Activated naive CD8-positive, alpha-beta T cell treated with anti-CD3 and anti-CD28 coated beads, Interleukin-2, amount 10 ng/mL, durations not matched to agents 7 days and 5 days (primary cell): ENCODE results near the gene KANSL2. TPM values are rescaled to one million over a fixed set of nuclear protein-coding genes. Genes with fewer than 3 reads are reported as not detected.
"Not testable (repeated sequence)": the region's sequence is repeated elsewhere in the genome, so short reads cannot be mapped to it uniquely, and the experiment has no call there.

Experiments
- ATAC-seq: fragments of 150-1000 bp; cut with Tn5 transposase; one replicate; pipeline ENCODE4 v1.10.0; 2021; ENCODE audit warnings: low read depth, moderate library complexity
- POLR2A ChIA-PET: fragments of 350-600 bp; sonication (Branson Sonifier 250); formaldehyde crosslinking; loops from one replicate; lab custom pipeline; 2021; ENCODE audit warnings: antibody characterized with exemption; lab: Charles Lee
- DNase-seq: peaks from one replicate; pipeline ENCODE4 v3.0.0; 2021
- H3K27ac Mint-ChIP-seq: one replicate; pipeline ENCODE4 v1.8.0; 2022; ENCODE audit warnings: mild to moderate bottlenecking, mixed read lengths
- H3K27me3 Mint-ChIP-seq: one replicate; pipeline ENCODE4 v1.8.0; 2022; ENCODE audit warnings: mild to moderate bottlenecking, moderate library complexity, mixed read lengths
- H3K36me3 Mint-ChIP-seq: one replicate; pipeline ENCODE4 v1.8.0; 2021; ENCODE audit warnings: mild to moderate bottlenecking, mixed read lengths
- H3K4me1 Mint-ChIP-seq: one replicate; pipeline ENCODE4 v1.8.0; 2021; ENCODE audit warnings: mixed read lengths
- H3K4me3 Mint-ChIP-seq: one replicate; pipeline ENCODE4 v1.8.0; 2022; ENCODE audit warnings: mild to moderate bottlenecking, moderate library complexity, mixed read lengths
- H3K9me3 Mint-ChIP-seq: one replicate; pipeline ENCODE4 v1.8.0; 2021; ENCODE audit warnings: mixed read lengths
- total RNA-seq, 2 experiments: library from RNA; stranded (reverse); gene quantifications; one replicate each; pipeline ENCODE4 v1.2.3, GENCODE V29; 2021

Gene KANSL2
- total RNA-seq, 2 experiments from 2014 or later, result 62.1 to 65.7 TPM

- Mint-ChIP-seq H3K9me3 (no peaks in the 10 kb centered on the region), H3K27ac (no peak overlapping the region), H3K4me1 (peaks cover 6% of the 10 kb centered on the region), H3K27me3 (no peaks in the 10 kb centered on the region), H3K4me3 (no peak overlapping the region), H3K36me3 (peaks cover 33% of the 10 kb centered on the region)
- POLR2A ChIA-PET, result interaction anchor here (1.7 kb wide), 1 partner anchor 12 kb away, joined by 6 read pairs; the partner anchor contains the start of gene KANSL2
- DNase-seq, result no peak
- ATAC-seq, result no peak
Measured at GRCh38 chr12:48693572-48693971, 11.5 kb upstream of the KANSL2 start.

- POLR2A ChIA-PET, result interaction anchor here (0.5 to 1.0 kb wide), 2 partner anchors 21 to 541 kb away, joined by 3 read pairs; no protein-coding TSS in a partner anchor
- no peaks in the 10 kb centered on the region for H3K9me3 Mint-ChIP-seq
- no peak for DNase-seq
- no peaks in the 10 kb centered on the region for H3K27me3 Mint-ChIP-seq
- peaks cover 39% of the 10 kb centered on the region for H3K36me3 Mint-ChIP-seq
- ATAC-seq, result no peak
- H3K4me1 Mint-ChIP-seq, result peaks cover 6% of the 10 kb centered on the region
- no peak overlapping the region for H3K4me3 Mint-ChIP-seq
- H3K27ac Mint-ChIP-seq, result no peak overlapping the region
Measured at GRCh38 chr12:48691826-48692487, 9.9 kb upstream of the KANSL2 start.

GRCh38 chr12:48690990-48691389, 9.0 kb upstream of the KANSL2 start:
- Mint-ChIP-seq H3K9me3 (no peaks in the 10 kb centered on the region), H3K27ac (no peak overlapping the region)

GRCh38 chr12:48690436-48690835, 8.4 kb upstream of the KANSL2 start:
- Mint-ChIP-seq H3K36me3 (peaks cover 34% of the 10 kb centered on the region), H3K4me1 (peaks cover 8% of the 10 kb centered on the region)

More at GRCh38 chr12:48690990-48691389, 9.0 kb upstream of the KANSL2 start:
- no peak for ATAC-seq
- peaks cover 39% of the 10 kb centered on the region for H3K36me3 Mint-ChIP-seq
- no peak for DNase-seq
- H3K4me1 Mint-ChIP-seq, result peaks cover 7% of the 10 kb centered on the region
- H3K27me3 Mint-ChIP-seq, result no peaks in the 10 kb centered on the region
- no peak overlapping the region for H3K4me3 Mint-ChIP-seq
- POLR2A ChIA-PET, result no interaction called here

GRCh38 chr12:48688836-48689235, 6.8 kb upstream of the KANSL2 start:
- no peak overlapping the region for H3K27ac Mint-ChIP-seq
- peaks cover 8% of the 10 kb centered on the region for H3K4me1 Mint-ChIP-seq
- no peaks in the 10 kb centered on the region for H3K9me3 Mint-ChIP-seq
- POLR2A ChIA-PET, result no interaction called here
- ATAC-seq (no peak), DNase-seq (no peak)
- H3K27me3 Mint-ChIP-seq, result no peaks in the 10 kb centered on the region
- H3K4me3 Mint-ChIP-seq, result no peak overlapping the region
- H3K36me3 Mint-ChIP-seq, result peaks cover 27% of the 10 kb centered on the region

More at GRCh38 chr12:48690436-48690835, 8.4 kb upstream of the KANSL2 start:
- H3K9me3 Mint-ChIP-seq, result no peaks in the 10 kb centered on the region
- H3K27me3 Mint-ChIP-seq, result no peaks in the 10 kb centered on the region
- H3K4me3 Mint-ChIP-seq, result no peak overlapping the region
- POLR2A ChIA-PET, result no interaction called here
- ATAC-seq (no peak), DNase-seq (no peak)
- H3K27ac Mint-ChIP-seq, result no peak overlapping the region

GRCh38 chr12:48687592-48687991, 5.6 kb upstream of the KANSL2 start:
- POLR2A ChIA-PET, result no interaction called here

GRCh38 chr12:48686615-48687334, 4.7 kb upstream of the KANSL2 start:
- Mint-ChIP-seq H3K4me3 (no peak overlapping the region), H3K27ac (no peak overlapping the region), H3K9me3 (no peaks in the 10 kb centered on the region), H3K36me3 (peaks cover 18% of the 10 kb centered on the region), H3K27me3 (no peaks in the 10 kb centered on the region), H3K4me1 (peaks cover 10% of the 10 kb centered on the region)
- DNase-seq (no peak), ATAC-seq (no peak)
- POLR2A ChIA-PET, result no interaction called here

More at GRCh38 chr12:48687592-48687991, 5.6 kb upstream of the KANSL2 start:
- ATAC-seq, result no peak
- Mint-ChIP-seq H3K4me3 (no peak overlapping the region), H3K36me3 (peaks cover 19% of the 10 kb centered on the region), H3K9me3 (no peaks in the 10 kb centered on the region), H3K4me1 (peaks cover 12% of the 10 kb centered on the region), H3K27me3 (no peaks in the 10 kb centered on the region), H3K27ac (no peak overlapping the region)
- DNase-seq, result no peak

GRCh38 chr12:48686037-48686595, 4.1 kb upstream of the KANSL2 start:
- Mint-ChIP-seq H3K27ac (no peak overlapping the region), H3K36me3 (peaks cover 18% of the 10 kb centered on the region), H3K4me3 (no peak overlapping the region), H3K27me3 (no peaks in the 10 kb centered on the region), H3K4me1 (peaks cover 10% of the 10 kb centered on the region), H3K9me3 (no peaks in the 10 kb centered on the region)
- DNase-seq, result no peak
- ATAC-seq, result no peak
- POLR2A ChIA-PET, result no interaction called here

GRCh38 chr12:48683534-48683933, 1.5 kb upstream of the KANSL2 start:
- H3K27me3 Mint-ChIP-seq, result no peaks in the 10 kb centered on the region
- H3K27ac Mint-ChIP-seq, result no peak overlapping the region
- peaks cover 28% of the 10 kb centered on the region for H3K4me1 Mint-ChIP-seq
- peak overlapping the region; percentile 6 for H3K4me3 Mint-ChIP-seq
- ATAC-seq (no peak), DNase-seq (no peak)
- H3K36me3 Mint-ChIP-seq, result peaks cover 29% of the 10 kb centered on the region
- H3K9me3 Mint-ChIP-seq, result no peaks in the 10 kb centered on the region
- POLR2A ChIA-PET, result interaction anchor here (2.5 kb wide), 1 partner anchor 132 kb away, joined by 10 read pairs; no protein-coding TSS in a partner anchor

- DNase-seq (no peak), ATAC-seq (no peak)
- H3K9me3 Mint-ChIP-seq, result no peaks in the 10 kb centered on the region
- peaks cover 32% of the 10 kb centered on the region for H3K4me1 Mint-ChIP-seq
- no peaks in the 10 kb centered on the region for H3K27me3 Mint-ChIP-seq
- H3K27ac Mint-ChIP-seq, result no peak overlapping the region
- peaks cover 29% of the 10 kb centered on the region for H3K36me3 Mint-ChIP-seq
- peak overlapping the region; percentile 48 for H3K4me3 Mint-ChIP-seq
- POLR2A ChIA-PET, result interaction anchor here (0.6 to 2.5 kb wide), 11 partner anchors 9 to 778 kb away, joined by 3 to 13 read pairs (median 6); partner anchors contain the start of genes DDX23 and VDR
Measured at GRCh38 chr12:48682927-48683326, 889 bp upstream of the KANSL2 start.

- ATAC-seq, H3K9me3 Mint-ChIP-seq, H3K27me3 Mint-ChIP-seq, DNase-seq: not testable (repeated sequence)
- POLR2A ChIA-PET, result interaction anchor here (0.6 to 2.5 kb wide), 12 partner anchors 9 to 777 kb away, joined by 3 to 13 read pairs (median 6); partner anchors contain the start of genes DDX23 and VDR
- H3K4me1 Mint-ChIP-seq, result peaks cover 35% of the 10 kb centered on the region
- H3K4me3 Mint-ChIP-seq, result peak overlapping the region; percentile 99
- peak overlapping the region; percentile 97 for H3K27ac Mint-ChIP-seq
- H3K36me3 Mint-ChIP-seq, result peaks cover 29% of the 10 kb centered on the region
Measured at GRCh38 chr12:48682533-48682905, 481 bp upstream of the KANSL2 start.

- Mint-ChIP-seq H3K27ac (peak overlapping the region; percentile 97), H3K36me3 (peaks cover 33% of the 10 kb centered on the region), H3K9me3 (no peaks in the 10 kb centered on the region), H3K4me3 (peak overlapping the region; percentile 99), H3K27me3 (no peaks in the 10 kb centered on the region), H3K4me1 (peaks cover 40% of the 10 kb centered on the region)
- ATAC-seq (no peak), DNase-seq (no peak)
- POLR2A ChIA-PET, result interaction anchor here (0.6 to 2.5 kb wide), 9 partner anchors 10 to 484 kb away, joined by 3 to 13 read pairs (median 6); no protein-coding TSS in a partner anchor
Measured at GRCh38 chr12:48681399-48681709, 684 bp downstream of the KANSL2 start.

- H3K27me3 Mint-ChIP-seq, result no peaks in the 10 kb centered on the region
- H3K4me3 Mint-ChIP-seq, result peak overlapping the region; percentile 99
- peak overlapping the region; percentile 97 for H3K27ac Mint-ChIP-seq
- POLR2A ChIA-PET, result interaction anchor here (0.7 kb wide), 1 partner anchor 24 kb away, joined by 4 read pairs; no protein-coding TSS in a partner anchor
- peaks cover 40% of the 10 kb centered on the region for H3K4me1 Mint-ChIP-seq
- H3K9me3 Mint-ChIP-seq, result no peaks in the 10 kb centered on the region
- no peak for ATAC-seq
- H3K36me3 Mint-ChIP-seq, result peaks cover 33% of the 10 kb centered on the region
- no peak for DNase-seq
Measured at GRCh38 chr12:48680861-48681260, 1.2 kb downstream of the KANSL2 start.
